Midbrain (tissue), 1 donor: ENCODE measurements around the gene MED13L.
"Not testable (repeated sequence)": the region's sequence is repeated elsewhere in the genome, so short reads cannot be mapped to it uniquely, and the experiment has no call there.

Experiments used
- DNase-seq: peaks from one replicate; lab custom pipeline; 2025; lab: John Stamatoyannopoulos, UW

MED13L gene

DNA sequence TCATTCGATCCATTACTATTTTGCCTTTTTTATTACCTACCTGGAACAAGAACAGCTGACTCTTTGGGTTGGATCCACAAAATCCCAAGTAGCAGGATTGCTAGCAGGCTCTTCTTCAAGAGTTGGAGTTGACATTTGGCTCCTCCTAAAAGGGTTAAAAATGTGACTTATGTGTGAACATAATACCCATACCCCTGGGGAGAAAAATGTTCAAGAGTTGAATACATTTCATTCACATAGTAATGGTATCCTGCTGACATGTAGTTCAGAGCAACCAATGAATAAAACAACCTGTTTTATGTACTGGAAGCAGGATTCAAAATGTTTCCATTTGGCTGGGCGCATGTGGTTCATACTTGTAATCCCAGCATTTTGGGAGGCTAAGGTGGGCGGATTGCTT is 264.7 kb downstream of the MED13L start:
- DNase-seq = no peak

DNA sequence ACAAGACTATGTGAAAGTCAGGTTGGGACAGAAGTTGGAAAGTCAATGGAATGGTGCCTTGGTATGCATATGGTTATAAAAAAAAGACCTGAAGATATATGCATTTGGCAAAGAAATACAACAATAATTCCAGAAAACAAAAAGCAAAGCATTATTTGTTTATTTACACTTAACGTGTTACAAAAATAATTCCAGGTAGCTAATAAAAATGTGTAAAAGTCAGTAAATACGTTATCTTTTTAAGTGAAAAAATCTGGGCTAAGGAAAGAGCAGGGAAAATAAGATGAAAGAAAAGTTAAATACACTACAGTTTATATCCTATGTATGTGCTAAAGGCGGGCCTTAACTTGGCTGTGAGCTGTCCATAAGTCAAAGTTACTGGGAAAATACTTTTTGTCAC is 266.3 kb downstream of the MED13L start:
- DNase-seq = no peak

DNA sequence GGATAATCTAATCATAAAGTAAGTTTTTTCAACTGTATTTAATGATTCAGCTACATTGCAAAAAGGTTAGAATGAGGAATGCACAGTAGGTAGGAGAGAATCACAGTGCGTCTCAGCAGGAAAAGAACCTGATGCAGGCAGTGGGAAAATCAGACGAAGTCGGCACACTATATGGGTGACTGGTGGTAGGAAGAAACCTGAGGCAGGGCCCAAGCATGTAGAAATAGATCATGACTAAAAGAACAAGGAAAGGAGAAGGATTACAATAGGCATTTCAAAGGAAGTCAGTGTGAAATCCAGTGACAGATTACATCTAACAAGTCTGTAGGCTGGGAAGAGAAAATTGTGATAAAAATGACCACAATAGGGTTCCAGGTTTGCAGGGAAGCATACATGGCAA is 267.0 kb downstream of the MED13L start:
- DNase-seq = no peak

GRCh38 chr12:116009805-116010204 is 267.7 kb downstream of the MED13L start:
- no peak for DNase-seq

DNA sequence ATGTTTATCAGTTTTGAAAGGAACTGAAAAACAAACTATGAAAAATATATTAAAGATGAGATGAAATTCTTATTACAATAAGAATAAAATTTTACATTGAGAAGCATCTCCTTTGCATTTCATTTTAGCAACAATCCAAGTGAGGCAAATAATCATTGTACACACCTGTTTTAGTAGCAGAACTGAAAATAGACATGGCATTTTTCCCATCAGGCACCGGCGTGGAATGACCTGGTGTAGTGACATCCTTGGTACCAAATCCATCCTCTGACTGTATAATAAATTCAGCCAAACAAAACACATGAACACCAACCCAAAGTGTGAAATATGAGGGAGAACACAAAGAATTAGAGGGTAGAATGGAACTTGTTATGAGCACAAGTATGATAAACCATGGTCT is 271.4 kb downstream of the MED13L start:
- no peak for DNase-seq

DNA sequence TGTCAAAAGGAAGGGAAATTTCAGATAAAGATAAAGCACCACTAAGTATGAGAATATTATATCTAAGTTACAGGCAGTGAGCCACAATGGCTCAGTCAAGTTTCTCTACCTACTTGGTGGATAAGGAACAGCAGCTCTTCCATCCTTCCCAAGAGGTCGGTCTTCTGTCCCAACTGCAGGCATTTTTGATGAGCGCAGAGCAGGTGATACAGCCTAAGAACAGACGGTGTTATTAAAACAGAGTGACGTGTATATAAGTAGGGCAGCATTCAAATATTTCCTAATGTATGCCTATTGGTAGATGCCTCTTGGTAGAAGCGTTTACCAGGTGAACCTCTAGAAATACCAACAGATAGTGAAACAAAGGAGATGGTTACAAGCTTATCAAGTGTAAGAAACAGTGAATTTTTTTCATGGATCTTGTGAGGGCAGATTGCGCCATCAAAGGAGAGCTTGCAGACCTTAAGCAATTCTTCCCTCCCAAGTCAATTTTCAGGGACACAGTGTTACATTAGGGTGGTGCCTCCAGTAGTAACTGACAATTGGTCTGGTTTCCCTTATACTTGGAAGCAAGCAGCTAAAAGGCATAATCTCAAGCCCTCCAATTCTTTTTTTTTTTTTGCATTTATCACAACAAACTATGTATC is 274.5 kb downstream of the MED13L start:
- DNase-seq = no peak

GRCh38 chr12:116000252-116000651 is 277.2 kb downstream of the MED13L start:
- no peak for DNase-seq

DNA sequence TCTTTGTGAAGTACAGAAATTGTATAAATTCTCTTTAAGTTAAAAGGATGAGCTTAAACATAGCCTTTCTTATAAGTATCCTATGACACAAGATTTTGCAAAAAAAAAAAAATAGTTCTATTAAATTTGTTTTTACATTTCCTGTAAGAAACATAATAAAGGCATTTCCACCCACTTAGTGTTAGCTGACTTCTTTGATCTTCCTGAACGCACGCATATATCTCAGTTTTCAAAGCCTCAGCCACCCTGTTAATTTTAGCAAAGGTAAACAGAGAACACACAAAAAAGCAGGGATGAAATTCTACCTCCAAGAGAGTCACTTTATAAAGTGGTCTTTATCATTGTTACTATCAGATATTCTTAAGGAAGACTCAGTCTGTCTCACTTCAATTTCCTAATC is 277.9 kb downstream of the MED13L start:
- DNase-seq = no peak

- DNase-seq = no peak
These were observed 278.6 kb downstream of the MED13L start for GRCh38 chr12:115998794-115999478.

- peak; percentile 58 for DNase-seq
These were observed 279.3 kb downstream of the MED13L start for GRCh38 chr12:115998119-115998633.

GRCh38 chr12:115993737-115994136 is 283.8 kb downstream of the MED13L start:
- DNase-seq = no peak

DNA sequence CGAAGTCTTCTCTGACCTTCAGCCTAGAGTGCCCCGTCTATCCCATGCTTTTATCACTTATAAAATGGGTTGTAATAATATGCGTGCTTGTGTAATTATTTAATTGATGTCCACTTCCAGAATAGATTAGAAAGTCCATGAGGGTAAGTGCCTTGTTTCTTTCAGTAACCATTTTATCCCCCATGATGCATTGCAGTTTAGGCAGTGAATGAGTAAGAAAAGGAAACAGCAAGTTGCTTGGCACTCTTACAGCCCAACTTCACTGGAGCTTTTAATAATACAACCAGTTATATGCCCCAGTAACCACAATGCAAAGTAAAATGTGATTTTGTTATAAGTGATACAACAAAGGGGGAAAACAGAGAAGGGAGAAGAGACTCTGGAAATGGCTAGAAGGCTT is 287.3 kb downstream of the MED13L start:
- no peak for DNase-seq

GRCh38 chr12:115988625-115989563 is 288.6 kb downstream of the MED13L start:
- no peak for DNase-seq

DNA sequence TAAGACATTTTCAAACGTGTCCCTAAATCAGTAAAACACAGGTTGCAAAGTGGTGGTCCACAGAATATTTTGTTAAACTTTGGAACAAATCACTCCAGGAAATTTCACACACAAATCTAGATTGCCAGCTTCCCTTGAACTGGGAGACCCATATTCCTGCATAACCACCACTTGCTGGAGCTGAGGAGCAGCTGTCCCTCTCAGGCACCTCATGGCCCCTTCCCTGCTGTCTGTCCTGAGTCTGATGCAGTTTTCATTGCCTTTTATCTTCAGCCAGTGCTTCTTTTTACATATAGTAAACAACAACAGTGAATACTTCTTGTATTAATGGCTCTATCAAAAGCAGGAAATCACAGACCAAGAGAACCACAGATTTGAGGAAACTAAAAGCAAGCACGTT is 289.3 kb downstream of the MED13L start:
- no peak for DNase-seq

DNA sequence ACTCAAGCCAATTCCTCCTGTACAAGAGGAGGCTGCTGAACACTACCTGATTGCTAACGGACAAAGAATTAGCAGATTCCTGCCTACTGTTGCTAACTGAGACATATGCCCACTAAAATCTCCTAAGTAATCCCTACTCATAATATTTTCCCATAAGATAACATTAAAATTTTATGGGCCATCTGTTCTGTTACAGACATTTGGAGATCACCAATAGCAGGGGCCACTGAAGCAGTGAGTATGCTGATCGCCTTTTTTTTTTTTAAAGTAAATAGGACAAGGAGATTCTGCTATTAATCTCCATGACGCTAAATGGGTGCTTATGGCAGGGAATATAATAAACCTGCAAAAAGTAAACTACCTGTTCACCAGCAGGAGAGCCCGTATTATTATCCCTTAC is 292.9 kb downstream of the MED13L start:
- no peak for DNase-seq

DNA sequence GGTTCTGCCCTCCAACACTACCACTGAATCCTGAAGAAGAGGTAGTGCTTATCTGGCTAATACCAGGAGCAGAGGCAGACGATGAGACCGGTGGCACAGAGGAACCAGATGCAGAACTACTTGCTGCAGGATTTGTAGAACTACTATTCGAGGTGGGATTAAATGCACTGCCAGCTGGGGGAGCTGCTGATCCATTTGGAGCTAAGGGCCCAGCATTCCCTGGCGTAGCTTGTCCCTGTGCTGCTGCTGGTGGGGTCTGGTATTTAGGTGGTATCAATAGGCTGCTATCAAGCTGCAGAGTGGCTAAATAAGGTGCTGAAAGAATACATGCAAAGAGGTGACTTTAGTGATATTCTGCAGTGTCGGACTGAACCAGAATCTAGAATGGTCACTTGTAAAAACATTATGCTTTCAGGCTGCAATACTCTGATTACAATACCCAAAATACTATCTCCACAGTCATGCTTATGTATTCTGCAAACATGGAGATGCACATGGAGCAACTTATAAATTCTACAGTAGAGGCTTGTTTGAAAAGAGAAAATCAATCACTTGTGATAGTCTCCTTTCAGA is 294.2 kb downstream of the MED13L start:
- no peak for DNase-seq

- DNase-seq = no peak
These were observed 297.2 kb downstream of the MED13L start for GRCh38 chr12:115980339-115980738.

DNA sequence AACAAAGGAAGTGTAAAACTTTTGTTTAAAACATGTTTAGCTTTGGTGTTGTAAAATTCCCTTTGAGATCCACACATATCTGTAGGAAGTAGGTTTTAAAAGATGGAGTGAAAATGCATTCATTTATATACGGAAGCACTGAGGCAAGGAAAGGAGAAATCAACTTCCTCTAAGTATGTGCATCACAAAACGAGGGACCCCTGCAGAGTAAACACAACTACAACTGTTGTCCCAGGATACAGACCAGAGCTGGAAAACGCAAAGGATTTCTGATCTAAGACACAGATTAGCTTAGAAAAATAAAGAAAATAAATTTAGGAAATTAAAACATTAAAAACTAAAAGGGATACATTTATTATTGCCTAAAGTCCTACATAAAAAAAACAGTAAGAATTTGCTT is 297.6 kb downstream of the MED13L start:
- DNase-seq = no peak

DNA sequence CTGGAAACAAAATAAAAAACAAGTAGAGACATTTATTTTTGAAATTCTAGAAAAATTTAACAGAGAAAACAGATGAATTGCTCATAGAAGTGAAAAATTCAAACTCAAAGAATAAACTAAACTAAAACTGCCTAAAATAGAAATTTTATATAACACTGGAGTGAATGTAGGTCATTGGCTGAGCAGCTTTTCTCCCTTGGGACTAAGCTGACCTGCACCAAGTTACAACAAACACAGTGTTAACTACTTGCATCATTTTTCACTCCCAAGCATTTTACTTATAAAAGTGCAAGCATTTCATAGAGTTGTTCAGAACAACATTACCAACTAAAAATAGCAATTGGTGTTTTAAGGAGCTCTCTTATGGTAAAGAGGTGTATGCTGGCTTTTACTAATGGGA is 298.1 kb downstream of the MED13L start:
- DNase-seq = no peak

DNA sequence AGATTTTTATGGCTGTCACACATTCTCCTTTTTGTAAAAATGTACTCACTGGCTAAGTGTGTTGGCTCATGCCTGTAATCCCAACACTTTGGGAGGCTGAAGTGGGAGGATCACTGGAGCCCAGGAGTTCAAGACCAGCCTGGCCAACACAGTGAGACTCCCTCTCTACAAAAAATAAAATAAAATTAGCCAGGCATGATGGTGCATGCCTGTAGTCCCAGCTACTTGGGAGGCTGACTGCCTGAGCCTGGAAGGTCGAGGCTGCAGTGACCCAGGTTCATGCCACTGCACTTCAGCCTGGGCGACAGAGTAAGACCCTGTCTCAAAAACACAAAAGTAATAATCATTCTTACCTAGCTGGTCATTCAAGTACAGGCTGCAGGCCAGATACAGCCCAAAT is 300.7 kb downstream of the MED13L start:
- DNase-seq = not testable (repeated sequence)

- no peak for DNase-seq
These were observed 302.1 kb downstream of the MED13L start for GRCh38 chr12:115975411-115975810.
